Adrenal gland (tissue), 12 donors: ENCODE data around the gene TRIAP1. TPM values are rescaled to one million over a fixed set of nuclear protein-coding genes. Genes with fewer than 3 reads are reported as not detected.

Experiments
- DNase-seq, 7 donors: peaks; one replicate each; pipeline ENCODE4 v3.0.0-alpha.2; 2019 to 2020
- H3K27ac ChIP-seq, 5 donors: fragments of 200-600 bp; sonication (generic) in 4 of 5; 1 replicate in 3 of 5; 2 replicates in 2 of 5; pipeline versions ENCODE4 v1.5.1 to v1.8.0; 2016 to 2020; ENCODE audit warnings: mild to moderate bottlenecking in 1 of 5
- H3K27me3 ChIP-seq: fragments of 200-600 bp; 2 replicates; pipeline ENCODE4 v1.8.0; 2021
- H3K36me3 ChIP-seq, 2 donors: fragments of 200-600 bp; replicated peaks in 1 of 2; 1 replicate in 1 of 2; 2 replicates in 1 of 2; pipeline versions ENCODE4 v1.5.1 to v1.8.0; 2018 to 2022
- H3K4me1 ChIP-seq, 2 donors: fragments of 200-600 bp; replicated peaks in 1 of 2; 1 replicate in 1 of 2; 2 replicates in 1 of 2; pipeline versions ENCODE4 v1.5.1 to v1.8.0; 2018 to 2021
- H3K4me3 ChIP-seq, 4 donors: fragments of 200-600 bp; sonication (generic) in 3 of 4; one replicate each; pipeline ENCODE4 v1.5.1; 2016 to 2018
- H3K9me3 ChIP-seq, 3 donors: fragments of 200-600 bp; sonication (generic) in 1 of 3; replicated peaks in 1 of 3; 1 replicate in 2 of 3; 2 replicates in 1 of 3; pipeline versions ENCODE4 v1.5.1 to v1.8.0; 2016 to 2021
- POLR2A ChIP-seq, 2 donors: fragments of 450-650 bp; IDR thresholded peaks; one replicate each; pipeline ENCODE4 v1.6.1; 2017; ENCODE audit warnings: antibody characterized with exemption in 2 of 2, mild to moderate bottlenecking in 2 of 2, moderate library complexity in 1 of 2
- WGBS, 4 donors: extraction: QIAGEN DNeasy Blood & Tissue Kit in 2 of 4; methylation state at CpG; one replicate each; pipeline versions ENCODE4 v1.1.5 to v1.1.7; 2013 to 2017; 5-methylcytosine and 5-hydroxymethylcytosine counted together
- intact Hi-C, 2 donors: fragments of 100-400 bp; cut with DNase I; formaldehyde crosslinking; loops; one replicate each; pipeline versions ENCODE4 v1.14.1 to v1.15.0; 2022 to 2023
- polyA plus RNA-seq, 3 donors: library from polyadenylated mRNA; stranded (reverse); fragments of 200-250 nt in 2 of 3; fragments of 350-450 nt in 1 of 3; fragmentation: Illumina TruSeq in 1 of 3; extraction: RNeasy Lipid Tissue Mini Kit (QIAGEN cat#74804) in 1 of 3; gene quantifications; one replicate each; pipeline ENCODE4 v1.2.3, GENCODE V29; 2013 to 2014
- total RNA-seq, 9 donors: library from RNA; depleted of rRNA in 4 of 9; stranded (reverse); fragments of >200 nt in 4 of 9; fragments of 120-200 nt in 1 of 9; fragmentation: NEBNext Ultra II Directional in 1 of 9; extraction: Animal tissue kit (Norgen Biotek cat#: 25700) in 1 of 9; gene quantifications; one replicate each; pipeline versions ENCODE4 v1.1.0 to v1.2.4, GENCODE V29; 2013 to 2023
- TF ChIP-seq, protein P1 (sequence below), 6 experiments: fragments of 450-650 bp in 4 of 6; fragments of 200-600 bp in 2 of 6; sonication (generic) in 1 of 6; IDR thresholded peaks; 1 replicate in 5 of 6; 2 replicates in 1 of 6; pipeline versions ENCODE4 v1.5.1 to v1.8.0; 2016 to 2021; ENCODE audit warnings: antibody characterized with exemption in 6 of 6, mild to moderate bottlenecking in 2 of 6, moderate library complexity in 1 of 6
- donor health status: healthy with polysubstance abuse.
- donor health status: Bipolar disorder and iron deficiency.
- donor health status: DM: yes; HTN: yes; CAD: no.
- donor health status: DM: no; HTN: no; CAD: no.
- donor health status: DM: no; HTN: no; CAD: no.
- donor health status: DM: yes; HTN: yes; CAD: no.

Gene TRIAP1
- total and polyA plus RNA-seq, 12 donors, result 8.2 to 53.5 (median 19.9) TPM

DNA sequence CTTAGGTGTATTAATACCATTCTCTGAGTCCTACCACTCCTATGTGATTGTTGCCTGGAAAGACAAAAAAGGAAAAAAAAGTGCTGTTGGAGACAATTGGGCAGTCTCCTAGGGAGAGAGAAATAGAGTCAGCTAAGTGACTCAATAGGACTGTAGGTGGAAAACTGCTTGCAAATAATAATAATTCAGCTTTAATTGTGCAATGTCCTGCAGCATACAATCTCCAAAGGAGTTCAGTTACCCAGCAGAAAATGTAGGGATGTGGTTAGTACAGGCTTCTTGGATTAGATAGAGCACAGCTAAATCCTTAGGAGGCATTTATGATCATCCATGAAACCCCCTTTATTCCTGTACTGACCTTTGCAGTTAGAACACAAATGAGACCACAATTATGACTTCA lies 26.3 kb upstream of the TRIAP1 start:
- DNase-seq, result no peak
- Histone ChIP-seq H3K9me3 (no peaks in the 10 kb centered on the region), H3K4me3 (no peak overlapping the region), H3K4me1 (peaks cover 6 to 26% of the 10 kb centered on the region in 2 donors), H3K36me3 (no peaks in the 10 kb centered on the region), H3K27ac (no peak overlapping the region), H3K27me3 (no peaks in the 10 kb centered on the region)
- no peak for TF ChIP-seq POLR2A (IDR thresholded peaks at IDR 0.05)
- TF ChIP-seq, protein P1, sequence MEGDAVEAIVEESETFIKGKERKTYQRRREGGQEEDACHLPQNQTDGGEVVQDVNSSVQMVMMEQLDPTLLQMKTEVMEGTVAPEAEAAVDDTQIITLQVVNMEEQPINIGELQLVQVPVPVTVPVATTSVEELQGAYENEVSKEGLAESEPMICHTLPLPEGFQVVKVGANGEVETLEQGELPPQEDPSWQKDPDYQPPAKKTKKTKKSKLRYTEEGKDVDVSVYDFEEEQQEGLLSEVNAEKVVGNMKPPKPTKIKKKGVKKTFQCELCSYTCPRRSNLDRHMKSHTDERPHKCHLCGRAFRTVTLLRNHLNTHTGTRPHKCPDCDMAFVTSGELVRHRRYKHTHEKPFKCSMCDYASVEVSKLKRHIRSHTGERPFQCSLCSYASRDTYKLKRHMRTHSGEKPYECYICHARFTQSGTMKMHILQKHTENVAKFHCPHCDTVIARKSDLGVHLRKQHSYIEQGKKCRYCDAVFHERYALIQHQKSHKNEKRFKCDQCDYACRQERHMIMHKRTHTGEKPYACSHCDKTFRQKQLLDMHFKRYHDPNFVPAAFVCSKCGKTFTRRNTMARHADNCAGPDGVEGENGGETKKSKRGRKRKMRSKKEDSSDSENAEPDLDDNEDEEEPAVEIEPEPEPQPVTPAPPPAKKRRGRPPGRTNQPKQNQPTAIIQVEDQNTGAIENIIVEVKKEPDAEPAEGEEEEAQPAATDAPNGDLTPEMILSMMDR (IDR thresholded peaks at IDR 0.05), result no peak
- intact Hi-C loops, result no loop called here

DNA sequence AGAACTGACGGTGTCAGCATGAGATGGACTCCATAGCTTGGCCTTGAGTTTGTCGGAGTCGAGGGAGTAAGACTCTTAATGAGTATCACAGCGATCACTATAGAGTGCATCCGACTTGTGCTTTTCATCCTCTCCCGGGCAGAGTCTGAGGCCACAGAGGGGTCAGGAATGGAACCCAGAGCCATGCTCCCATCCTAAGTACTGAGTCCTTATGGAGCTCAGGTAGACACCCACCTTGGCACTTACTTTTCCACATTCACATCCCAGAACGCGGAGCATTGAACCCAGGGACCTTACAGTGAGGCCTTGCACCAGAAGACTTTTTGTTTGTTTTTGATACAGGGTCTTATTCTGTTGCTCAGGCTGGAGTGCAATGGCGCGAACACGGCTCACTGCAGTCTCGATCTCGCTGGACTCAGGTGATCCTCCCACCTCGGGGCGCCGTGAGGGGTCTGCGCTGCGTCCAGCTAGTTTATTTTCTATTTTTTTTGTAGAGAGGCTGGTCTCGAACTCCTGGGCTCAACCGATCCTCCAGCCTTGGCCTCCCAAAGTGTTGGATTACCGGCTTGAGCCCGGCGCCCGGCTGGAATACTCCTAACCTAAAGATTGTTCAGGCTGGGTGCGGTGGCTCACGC lies 24.1 kb upstream of the TRIAP1 start:
- WGBS, 4 donors, result 67 to 70% (median 68%) methylated on average over 23 to 26 of the region's 26 CpGs
- DNase-seq, result no peak

DNA sequence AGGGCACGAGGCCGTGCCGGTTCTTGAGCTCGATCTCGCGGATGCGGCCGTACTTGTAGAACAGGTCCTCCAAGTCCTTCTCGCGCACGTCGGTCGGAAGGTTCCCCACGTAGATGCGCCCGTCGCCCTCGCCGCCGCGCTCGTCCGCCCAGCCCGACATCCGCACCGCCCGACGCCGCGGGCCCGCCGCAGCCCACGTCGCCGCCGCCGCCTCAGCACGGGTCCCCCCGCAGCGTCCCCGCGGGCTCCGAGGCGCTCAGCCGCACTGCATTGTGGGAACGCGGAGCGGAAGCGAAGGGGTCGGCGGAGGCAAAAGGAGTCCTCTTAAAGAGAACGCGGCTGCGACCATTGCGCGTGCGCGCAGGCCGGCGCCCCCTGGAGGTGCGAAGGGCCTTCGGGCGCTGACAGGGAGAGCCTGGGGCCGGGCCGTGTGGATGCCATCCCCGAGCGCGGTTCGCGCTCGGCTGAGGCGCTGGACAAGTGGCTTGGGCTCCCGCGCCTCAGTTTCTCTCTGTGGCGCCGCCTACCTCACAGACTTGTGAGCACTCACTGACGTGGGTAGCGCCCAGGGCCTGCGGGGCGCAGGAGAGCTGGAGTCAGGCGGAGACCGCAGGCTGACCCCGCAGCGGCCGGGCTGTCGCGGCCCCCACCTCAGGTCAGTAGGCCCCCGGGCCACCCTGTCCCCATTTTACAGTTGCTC lies 23.4 kb upstream of the TRIAP1 start, which contains the start of gene SRSF9:
Gene SRSF9 (minus strand): TSS at position 299 of the 700 bp plus-strand sequence. CDS start 139 bp downstream, at position 160.
- peak; percentile 77 to 82 for TF ChIP-seq POLR2A (IDR thresholded peaks at IDR 0.05)
- TF ChIP-seq, protein P1 (IDR thresholded peaks at IDR 0.05), result peak; percentile 53 to 88 (median 78)
- intact Hi-C loops, result loop anchor here in 1 of 2 donors (10.0 kb wide), 1 partner anchor 95 kb away; no protein-coding TSS in a partner anchor
- no peaks in the 10 kb centered on the region for H3K9me3 ChIP-seq
- peaks cover 6 to 41% of the 10 kb centered on the region in 2 donors for H3K4me1 ChIP-seq
- peak within 1 kb of the TSS; percentile 70 to 97 (median 93) for H3K27ac ChIP-seq
- peak; percentile 95 to 97 (median 95) for DNase-seq
- H3K4me3 ChIP-seq, result peak within 1 kb of the TSS; percentile 67 to 87 (median 85)
- H3K36me3 ChIP-seq, result peaks cover 0 to 13% of the 10 kb centered on the region in 2 donors
- no peaks in the 10 kb centered on the region for H3K27me3 ChIP-seq
- WGBS, 4 donors, result 0 to 13% (median 0%) methylated on average over 3 to 88 of the region's 88 CpGs

More for the DNA sequence above, 24.1 kb upstream of the TRIAP1 start:
- peaks cover 0 to 6% of the 10 kb centered on the region in 2 donors for H3K36me3 ChIP-seq
- peak overlapping the region; percentile 11 to 97 (median 93) for H3K27ac ChIP-seq
- peak overlapping the region; percentile 35 to 87 (median 76) for H3K4me3 ChIP-seq
- TF ChIP-seq, protein P1 (IDR thresholded peaks at IDR 0.05), result no peak
- no peak for TF ChIP-seq POLR2A (IDR thresholded peaks at IDR 0.05)
- intact Hi-C loops, result no loop called here
- H3K4me1 ChIP-seq, result peaks cover 6 to 45% of the 10 kb centered on the region in 2 donors
- H3K27me3 ChIP-seq, result no peaks in the 10 kb centered on the region
- H3K9me3 ChIP-seq, result no peaks in the 10 kb centered on the region

DNA sequence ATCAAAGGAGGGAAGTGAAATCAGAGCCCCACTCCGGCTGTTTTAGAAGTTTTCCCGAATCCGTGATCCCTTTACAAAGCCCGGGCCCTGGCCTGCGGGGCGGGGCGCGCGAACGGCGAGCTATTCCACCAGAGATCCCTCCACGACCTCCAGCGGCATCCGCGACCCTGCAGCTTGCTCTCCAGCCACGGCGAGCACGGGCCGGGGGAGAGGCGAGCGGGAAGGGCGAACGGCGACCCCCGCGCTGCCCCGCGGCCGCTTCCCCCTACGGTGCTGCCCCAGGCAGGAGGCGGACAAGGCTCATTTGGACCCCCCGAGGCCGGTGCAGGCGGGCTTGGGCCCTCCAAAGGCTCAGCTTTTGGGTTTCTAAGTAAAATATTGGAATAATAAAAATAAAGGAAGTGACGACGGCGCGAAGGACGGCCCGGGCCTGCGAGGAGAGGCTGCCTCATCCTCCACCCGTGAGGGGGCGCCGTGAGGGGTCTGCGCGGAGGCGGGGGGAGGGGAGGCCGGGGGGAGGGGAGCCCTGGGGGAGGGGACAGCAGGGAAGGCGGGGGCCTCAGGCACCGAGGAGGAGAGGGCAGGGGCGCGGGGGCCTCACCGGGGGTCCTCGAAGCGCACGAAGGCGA lies 22.8 kb upstream of the TRIAP1 start:
- Histone ChIP-seq H3K27me3 (no peaks in the 10 kb centered on the region), H3K9me3 (no peaks in the 10 kb centered on the region), H3K4me3 (peak overlapping the region; percentile 55 to 87 (median 85)), H3K36me3 (peaks cover 0 to 19% of the 10 kb centered on the region in 2 donors), H3K27ac (peak overlapping the region; percentile 70 to 97 (median 93)), H3K4me1 (peaks cover 6 to 36% of the 10 kb centered on the region in 2 donors)
- 1% methylated on average over 18 to 57 of the region's 57 CpGs for WGBS, 4 donors
- DNase-seq, result peak; percentile 25 to 62 (median 48)
- intact Hi-C loops, result loop anchor here in 1 of 2 donors (10.0 kb wide), 1 partner anchor 96 kb away; no protein-coding TSS in a partner anchor
- no peak for TF ChIP-seq POLR2A (IDR thresholded peaks at IDR 0.05)
- TF ChIP-seq, protein P1 (IDR thresholded peaks at IDR 0.05), result no peak
